ENCODE data around the gene FEM1A. TPM values are rescaled to one million over a fixed set of nuclear protein-coding genes. Genes with fewer than 3 reads are reported as not detected.

The FEM1A gene
- total and polyA plus RNA-seq, 9 of the 15 experiments (the other 6 are each of a cell fraction or from before 2014, with no cell fraction given): 0.08 to 19.0 (median 6.8) TPM

DNA sequence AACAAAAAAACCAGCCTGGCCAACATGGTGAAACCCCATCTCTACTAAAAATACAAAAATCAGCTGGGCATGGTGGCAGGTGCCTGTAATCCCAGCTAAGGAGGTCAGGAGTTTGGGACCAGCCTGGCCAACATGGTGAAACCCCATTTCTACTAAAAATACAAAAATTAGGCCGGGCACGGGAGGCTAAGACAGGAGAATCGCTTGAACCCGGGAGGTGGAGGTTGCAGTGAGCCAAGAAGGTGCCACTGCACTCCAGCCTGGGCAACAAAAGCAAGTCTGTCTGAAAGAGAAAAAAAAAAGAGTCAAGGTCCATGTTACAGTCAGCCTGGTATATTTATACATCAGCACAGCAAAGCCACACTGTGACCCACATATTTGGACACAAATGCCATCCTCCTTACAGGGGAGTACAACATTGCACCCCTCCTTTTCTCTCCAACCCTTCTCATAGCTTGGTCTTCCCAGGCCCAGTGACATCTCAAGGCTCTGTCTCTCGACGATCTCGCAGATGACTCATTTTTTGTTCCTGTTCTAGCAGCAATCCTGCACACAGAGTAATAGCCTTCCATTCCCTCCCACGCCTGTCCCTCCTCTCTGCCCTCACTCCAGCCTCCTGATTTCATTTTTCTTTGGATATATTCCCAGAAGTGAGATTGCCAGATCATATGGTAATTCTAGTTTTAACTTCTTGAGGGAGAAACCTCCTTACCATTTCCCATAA is 46.9 kb upstream of the FEM1A start (continued):
- no peak for TF ChIP-seq CHCHD3 (CRISPR knock-in tag; IDR thresholded peaks at IDR 0.05)
- TF ChIP-seq ARID1B (IDR thresholded peaks at IDR 0.05): peak; percentile 35; the same call in 1 of the 2 replicates
- TF ChIP-seq JUNB (CRISPR knock-in tag; conservative IDR thresholded peaks at IDR 0.05): 0 out of 2 replicates have a peak, but pooled peaks have one; percentile 43
- TF ChIP-seq CCNT2 (IDR thresholded peaks at IDR 0.05; ENCODE audit: borderline replicate concordance, extremely low read depth, insufficient read length, low read depth, low read length): no peak
- 0 out of 2 replicates have a peak, but pooled peaks have one; percentile 55 for TF ChIP-seq PHF21A (IDR thresholded peaks at IDR 0.05; ENCODE audit: borderline replicate concordance, low read depth)
- peak; percentile 94 for TF ChIP-seq JUND (IDR thresholded peaks at IDR 0.05; ENCODE audit: borderline replicate concordance, low read depth, low read length)
- TF ChIP-seq JUND (tag; IDR thresholded peaks at IDR 0.05; ENCODE audit: borderline replicate concordance, low read depth, low read length): peak; percentile 93
- peak in 1 of 2 experiments; percentile 54; a peak in 2 of 4 replicates for TF ChIP-seq RCOR1 (IDR thresholded peaks at IDR 0.05; ENCODE audit: borderline replicate concordance in 1 of 2, low read depth in 2 of 2, low read length in 2 of 2)
- TF ChIP-seq ZBTB17 (CRISPR knock-in tag; IDR thresholded peaks at IDR 0.05): peak; percentile 96
- TF ChIP-seq KDM1A (IDR thresholded peaks at IDR 0.05): peak in 1 of 2 experiments; percentile 39; a peak in 1 of 4 replicates
- no peak for TF ChIP-seq FOXA1 (IDR thresholded peaks at IDR 0.05; ENCODE audit: borderline replicate concordance)
- TF ChIP-seq, protein P1, sequence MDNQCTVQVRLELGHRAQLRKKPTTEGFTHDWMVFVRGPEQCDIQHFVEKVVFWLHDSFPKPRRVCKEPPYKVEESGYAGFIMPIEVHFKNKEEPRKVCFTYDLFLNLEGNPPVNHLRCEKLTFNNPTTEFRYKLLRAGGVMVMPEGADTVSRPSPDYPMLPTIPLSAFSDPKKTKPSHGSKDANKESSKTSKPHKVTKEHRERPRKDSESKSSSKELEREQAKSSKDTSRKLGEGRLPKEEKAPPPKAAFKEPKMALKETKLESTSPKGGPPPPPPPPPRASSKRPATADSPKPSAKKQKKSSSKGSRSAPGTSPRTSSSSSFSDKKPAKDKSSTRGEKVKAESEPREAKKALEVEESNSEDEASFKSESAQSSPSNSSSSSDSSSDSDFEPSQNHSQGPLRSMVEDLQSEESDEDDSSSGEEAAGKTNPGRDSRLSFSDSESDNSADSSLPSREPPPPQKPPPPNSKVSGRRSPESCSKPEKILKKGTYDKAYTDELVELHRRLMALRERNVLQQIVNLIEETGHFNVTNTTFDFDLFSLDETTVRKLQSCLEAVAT (IDR thresholded peaks at IDR 0.05): peak in 1 of 2 experiments; percentile 99; a peak in 2 of 4 replicates
- TF ChIP-seq FOSL1 (tag; conservative IDR thresholded peaks at IDR 0.05): peak; percentile 95
- peak; percentile 49; the same call in 1 of the 2 replicates for TF ChIP-seq SMARCE1 (IDR thresholded peaks at IDR 0.05)
- TF ChIP-seq CREM (IDR thresholded peaks at IDR 0.05; ENCODE audit: low read depth): peak; percentile 48
- TF ChIP-seq SMARCA4 (IDR thresholded peaks at IDR 0.05): 0 out of 2 replicates have a peak, but pooled peaks have one; percentile 43
